ENCODE measurements around the gene KIF6. TPM values are rescaled to one million over a fixed set of nuclear protein-coding genes. Genes with fewer than 3 reads are reported as not detected.

KIF6 gene
- total and polyA plus RNA-seq, 2 of the 8 experiments (the other 6 are each of a cell fraction or from before 2014, with no cell fraction given), result 0.53 to 0.65 TPM

DNA sequence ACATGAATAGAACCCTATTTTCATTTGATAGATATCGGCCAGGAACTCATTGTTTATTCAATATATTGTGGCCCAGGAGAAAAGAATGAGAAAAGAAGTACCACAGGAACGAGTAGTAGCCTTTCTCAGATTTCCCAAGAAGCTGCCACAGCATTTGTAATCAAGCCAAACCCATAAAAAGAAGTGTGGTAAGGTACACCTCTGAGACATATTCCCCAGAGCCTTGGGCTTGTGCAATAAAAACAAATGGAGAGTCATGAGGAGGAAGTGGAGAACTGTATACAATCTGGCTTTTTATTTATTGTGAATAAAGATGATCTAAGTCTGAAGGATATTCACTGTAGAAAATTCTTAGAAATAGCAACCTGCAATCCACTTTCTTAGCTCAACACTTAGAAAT lies 36.7 kb downstream of the KIF6 start (continued):
- TF ChIP-seq, protein P1, sequence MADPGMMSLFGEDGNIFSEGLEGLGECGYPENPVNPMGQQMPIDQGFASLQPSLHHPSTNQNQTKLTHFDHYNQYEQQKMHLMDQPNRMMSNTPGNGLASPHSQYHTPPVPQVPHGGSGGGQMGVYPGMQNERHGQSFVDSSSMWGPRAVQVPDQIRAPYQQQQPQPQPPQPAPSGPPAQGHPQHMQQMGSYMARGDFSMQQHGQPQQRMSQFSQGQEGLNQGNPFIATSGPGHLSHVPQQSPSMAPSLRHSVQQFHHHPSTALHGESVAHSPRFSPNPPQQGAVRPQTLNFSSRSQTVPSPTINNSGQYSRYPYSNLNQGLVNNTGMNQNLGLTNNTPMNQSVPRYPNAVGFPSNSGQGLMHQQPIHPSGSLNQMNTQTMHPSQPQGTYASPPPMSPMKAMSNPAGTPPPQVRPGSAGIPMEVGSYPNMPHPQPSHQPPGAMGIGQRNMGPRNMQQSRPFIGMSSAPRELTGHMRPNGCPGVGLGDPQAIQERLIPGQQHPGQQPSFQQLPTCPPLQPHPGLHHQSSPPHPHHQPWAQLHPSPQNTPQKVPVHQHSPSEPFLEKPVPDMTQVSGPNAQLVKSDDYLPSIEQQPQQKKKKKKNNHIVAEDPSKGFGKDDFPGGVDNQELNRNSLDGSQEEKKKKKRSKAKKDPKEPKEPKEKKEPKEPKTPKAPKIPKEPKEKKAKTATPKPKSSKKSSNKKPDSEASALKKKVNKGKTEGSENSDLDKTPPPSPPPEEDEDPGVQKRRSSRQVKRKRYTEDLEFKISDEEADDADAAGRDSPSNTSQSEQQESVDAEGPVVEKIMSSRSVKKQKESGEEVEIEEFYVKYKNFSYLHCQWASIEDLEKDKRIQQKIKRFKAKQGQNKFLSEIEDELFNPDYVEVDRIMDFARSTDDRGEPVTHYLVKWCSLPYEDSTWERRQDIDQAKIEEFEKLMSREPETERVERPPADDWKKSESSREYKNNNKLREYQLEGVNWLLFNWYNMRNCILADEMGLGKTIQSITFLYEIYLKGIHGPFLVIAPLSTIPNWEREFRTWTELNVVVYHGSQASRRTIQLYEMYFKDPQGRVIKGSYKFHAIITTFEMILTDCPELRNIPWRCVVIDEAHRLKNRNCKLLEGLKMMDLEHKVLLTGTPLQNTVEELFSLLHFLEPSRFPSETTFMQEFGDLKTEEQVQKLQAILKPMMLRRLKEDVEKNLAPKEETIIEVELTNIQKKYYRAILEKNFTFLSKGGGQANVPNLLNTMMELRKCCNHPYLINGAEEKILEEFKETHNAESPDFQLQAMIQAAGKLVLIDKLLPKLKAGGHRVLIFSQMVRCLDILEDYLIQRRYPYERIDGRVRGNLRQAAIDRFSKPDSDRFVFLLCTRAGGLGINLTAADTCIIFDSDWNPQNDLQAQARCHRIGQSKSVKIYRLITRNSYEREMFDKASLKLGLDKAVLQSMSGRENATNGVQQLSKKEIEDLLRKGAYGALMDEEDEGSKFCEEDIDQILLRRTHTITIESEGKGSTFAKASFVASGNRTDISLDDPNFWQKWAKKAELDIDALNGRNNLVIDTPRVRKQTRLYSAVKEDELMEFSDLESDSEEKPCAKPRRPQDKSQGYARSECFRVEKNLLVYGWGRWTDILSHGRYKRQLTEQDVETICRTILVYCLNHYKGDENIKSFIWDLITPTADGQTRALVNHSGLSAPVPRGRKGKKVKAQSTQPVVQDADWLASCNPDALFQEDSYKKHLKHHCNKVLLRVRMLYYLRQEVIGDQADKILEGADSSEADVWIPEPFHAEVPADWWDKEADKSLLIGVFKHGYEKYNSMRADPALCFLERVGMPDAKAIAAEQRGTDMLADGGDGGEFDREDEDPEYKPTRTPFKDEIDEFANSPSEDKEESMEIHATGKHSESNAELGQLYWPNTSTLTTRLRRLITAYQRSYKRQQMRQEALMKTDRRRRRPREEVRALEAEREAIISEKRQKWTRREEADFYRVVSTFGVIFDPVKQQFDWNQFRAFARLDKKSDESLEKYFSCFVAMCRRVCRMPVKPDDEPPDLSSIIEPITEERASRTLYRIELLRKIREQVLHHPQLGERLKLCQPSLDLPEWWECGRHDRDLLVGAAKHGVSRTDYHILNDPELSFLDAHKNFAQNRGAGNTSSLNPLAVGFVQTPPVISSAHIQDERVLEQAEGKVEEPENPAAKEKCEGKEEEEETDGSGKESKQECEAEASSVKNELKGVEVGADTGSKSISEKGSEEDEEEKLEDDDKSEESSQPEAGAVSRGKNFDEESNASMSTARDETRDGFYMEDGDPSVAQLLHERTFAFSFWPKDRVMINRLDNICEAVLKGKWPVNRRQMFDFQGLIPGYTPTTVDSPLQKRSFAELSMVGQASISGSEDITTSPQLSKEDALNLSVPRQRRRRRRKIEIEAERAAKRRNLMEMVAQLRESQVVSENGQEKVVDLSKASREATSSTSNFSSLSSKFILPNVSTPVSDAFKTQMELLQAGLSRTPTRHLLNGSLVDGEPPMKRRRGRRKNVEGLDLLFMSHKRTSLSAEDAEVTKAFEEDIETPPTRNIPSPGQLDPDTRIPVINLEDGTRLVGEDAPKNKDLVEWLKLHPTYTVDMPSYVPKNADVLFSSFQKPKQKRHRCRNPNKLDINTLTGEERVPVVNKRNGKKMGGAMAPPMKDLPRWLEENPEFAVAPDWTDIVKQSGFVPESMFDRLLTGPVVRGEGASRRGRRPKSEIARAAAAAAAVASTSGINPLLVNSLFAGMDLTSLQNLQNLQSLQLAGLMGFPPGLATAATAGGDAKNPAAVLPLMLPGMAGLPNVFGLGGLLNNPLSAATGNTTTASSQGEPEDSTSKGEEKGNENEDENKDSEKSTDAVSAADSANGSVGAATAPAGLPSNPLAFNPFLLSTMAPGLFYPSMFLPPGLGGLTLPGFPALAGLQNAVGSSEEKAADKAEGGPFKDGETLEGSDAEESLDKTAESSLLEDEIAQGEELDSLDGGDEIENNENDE (IDR thresholded peaks at IDR 0.05; ENCODE audit: insufficient replicate concordance, low read length), result no peak
- TF ChIP-seq NRF1 (IDR thresholded peaks at IDR 0.05; ENCODE audit: low read depth, low read length), result no peak

Data from H1 (cell line).